C4-2B (cell line): Measurements from ENCODE around the gene MEIS2.

Experiments
- CTCF ChIP-seq: fragments of 450-650 bp; conservative IDR thresholded peaks from 2 replicates; pipeline ENCODE4 v1.5.1; 2017; ENCODE audit warnings: mild to moderate bottlenecking
- ZFX ChIP-seq: fragments of 450-650 bp; IDR thresholded peaks from 2 replicates; pipeline ENCODE4 v1.6.1; 2017

DNA sequence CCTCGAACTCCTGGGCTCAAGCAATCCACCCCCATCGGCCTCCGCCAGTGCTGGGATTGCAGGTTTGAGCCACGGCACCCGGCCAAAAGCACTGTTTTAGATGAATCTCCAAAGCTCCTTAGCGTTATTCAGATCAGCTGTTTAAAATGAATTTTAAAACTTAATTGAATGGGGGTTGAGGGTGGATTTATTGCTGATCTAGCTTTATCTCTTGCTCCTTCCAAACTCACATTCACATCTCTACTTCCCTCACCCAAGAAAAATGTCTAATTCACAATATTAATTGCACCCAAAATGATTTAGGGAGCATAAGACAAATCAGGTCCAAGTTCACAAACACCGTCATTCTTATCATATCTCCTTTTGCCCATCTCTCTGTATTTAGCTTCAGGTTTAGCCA lies 89.8 kb downstream of the MEIS2 start:
- TF ChIP-seq CTCF (no peak), ZFX (no peak)
